HEK293T (cell line): Measurements from ENCODE around the gene SQOR.

Source experiments
- CTCF ChIA-PET: fragments of 350-600 bp; formaldehyde crosslinking; extraction: SDS; loops from one replicate; lab custom pipeline; 2021; ENCODE audit warnings: antibody characterized with exemption, inconsistent platforms; lab: Yijun Ruan, JAX
- POLR2A ChIA-PET: fragments of 350-600 bp; formaldehyde crosslinking; extraction: SDS; loops from one replicate; lab custom pipeline; 2020; ENCODE audit warnings: antibody characterized with exemption, inconsistent platforms; lab: Yijun Ruan, JAX
- DNase-seq: peaks from one replicate; pipeline ENCODE4 v3.0.0; 2012; ENCODE audit warnings: mixed read lengths; ENCODE audit errors: extremely low spot score
- ARNT ChIP-seq: fragments of 450-650 bp; IDR thresholded peaks from 2 replicates; pipeline ENCODE4 v1.6.1; 2017; ENCODE audit warnings: mild to moderate bottlenecking
- BHLHE40 ChIP-seq: fragments of 450-650 bp; IDR thresholded peaks from 2 replicates; pipeline ENCODE4 v1.6.1; 2016; ENCODE audit warnings: mild to moderate bottlenecking, moderate library complexity, borderline replicate concordance
- CTBP1 ChIP-seq: fragments of 450-650 bp; IDR thresholded peaks from 2 replicates; pipeline ENCODE4 v1.6.1; 2016; ENCODE audit warnings: borderline replicate concordance
- ELF4 ChIP-seq: fragments of 450-650 bp; IDR thresholded peaks from 2 replicates; pipeline ENCODE4 v1.6.1; 2017; ENCODE audit warnings: antibody characterized with exemption
- FOXA1 ChIP-seq: fragments of 450-650 bp; IDR thresholded peaks from 2 replicates; pipeline ENCODE4 v1.6.1; 2016; ENCODE audit warnings: mild to moderate bottlenecking
- FOXK2 ChIP-seq: fragments of 450-650 bp; IDR thresholded peaks from 2 replicates; pipeline ENCODE4 v1.6.1; 2016; ENCODE audit warnings: mild to moderate bottlenecking
- FOXM1 ChIP-seq: fragments of 450-650 bp; IDR thresholded peaks from 2 replicates; pipeline ENCODE4 v1.6.1; 2017; ENCODE audit warnings: mild to moderate bottlenecking, borderline replicate concordance
- HDGF ChIP-seq: fragments of 450-650 bp; IDR thresholded peaks from 2 replicates; pipeline ENCODE4 v1.6.1; 2017; ENCODE audit warnings: antibody characterized with exemption, borderline replicate concordance
- L3MBTL2 ChIP-seq: fragments of 450-650 bp; conservative IDR thresholded peaks from 2 replicates; pipeline ENCODE4 v1.6.1; 2016; ENCODE audit warnings: mild to moderate bottlenecking
- LEF1 ChIP-seq: fragments of 450-650 bp; IDR thresholded peaks from 2 replicates; pipeline ENCODE4 v1.6.1; 2017; ENCODE audit warnings: mild to moderate bottlenecking, borderline replicate concordance
- NFRKB ChIP-seq: fragments of 450-650 bp; IDR thresholded peaks from 2 replicates; pipeline ENCODE4 v1.6.1; 2016; ENCODE audit warnings: mild to moderate bottlenecking, moderate library complexity
- SP1 ChIP-seq: fragments of 450-650 bp; IDR thresholded peaks from 2 replicates; pipeline ENCODE4 v1.6.1; 2017
- SUZ12 ChIP-seq: fragments of 450-650 bp; IDR thresholded peaks from 2 replicates; pipeline ENCODE4 v1.6.1; 2016; ENCODE audit warnings: mild to moderate bottlenecking
- TARDBP ChIP-seq: fragments of 450-650 bp; IDR thresholded peaks from 2 replicates; pipeline ENCODE4 v1.6.1; 2016
- ZNF384 ChIP-seq: fragments of 450-650 bp; IDR thresholded peaks from 2 replicates; pipeline ENCODE4 v1.6.1; 2016
- TF ChIP-seq, protein P1 (sequence below): fragments of 450-650 bp; IDR thresholded peaks from 2 replicates; pipeline ENCODE4 v1.6.1; 2016

The SQOR gene

DNA sequence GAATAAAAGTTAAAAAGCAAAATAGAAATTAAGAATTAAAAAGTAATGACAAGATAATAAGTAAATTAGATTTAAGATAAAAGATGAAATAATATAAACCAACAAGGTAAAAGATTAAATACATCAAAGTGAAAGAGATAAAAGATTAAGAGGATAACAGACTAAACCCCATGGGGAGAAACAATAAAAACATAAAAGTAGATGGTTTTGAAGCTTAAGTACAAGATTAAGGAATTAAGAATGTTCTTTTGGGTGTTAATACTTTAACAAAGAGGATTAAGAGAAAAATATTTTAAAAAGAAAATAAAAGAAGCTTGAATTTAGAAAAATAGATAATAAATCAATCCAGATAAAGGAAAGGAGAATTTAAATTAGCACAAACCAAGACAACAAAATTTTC lies 85.4 kb downstream of the SQOR start:
- ChIA-PET POLR2A (no interaction called here), CTCF (no interaction called here)
- TF ChIP-seq FOXK2 = no peak
- TF ChIP-seq SUZ12 = no peak
- TF ChIP-seq FOXM1 = no peak
- TF ChIP-seq CTBP1 = no peak
- no peak for TF ChIP-seq FOXA1
- TF ChIP-seq SP1 = no peak
- TF ChIP-seq ELF4 = no peak
- no peak for TF ChIP-seq BHLHE40
- TF ChIP-seq, protein P1, sequence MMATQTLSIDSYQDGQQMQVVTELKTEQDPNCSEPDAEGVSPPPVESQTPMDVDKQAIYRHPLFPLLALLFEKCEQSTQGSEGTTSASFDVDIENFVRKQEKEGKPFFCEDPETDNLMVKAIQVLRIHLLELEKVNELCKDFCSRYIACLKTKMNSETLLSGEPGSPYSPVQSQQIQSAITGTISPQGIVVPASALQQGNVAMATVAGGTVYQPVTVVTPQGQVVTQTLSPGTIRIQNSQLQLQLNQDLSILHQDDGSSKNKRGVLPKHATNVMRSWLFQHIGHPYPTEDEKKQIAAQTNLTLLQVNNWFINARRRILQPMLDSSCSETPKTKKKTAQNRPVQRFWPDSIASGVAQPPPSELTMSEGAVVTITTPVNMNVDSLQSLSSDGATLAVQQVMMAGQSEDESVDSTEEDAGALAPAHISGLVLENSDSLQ = no peak
- TF ChIP-seq ZNF384 = no peak
- no peak for TF ChIP-seq ARNT
- TF ChIP-seq NFRKB = no peak
- no peak for TF ChIP-seq LEF1
- no peak for TF ChIP-seq L3MBTL2
- no peak for TF ChIP-seq TARDBP
- TF ChIP-seq HDGF = no peak
- no peak for DNase-seq

DNA sequence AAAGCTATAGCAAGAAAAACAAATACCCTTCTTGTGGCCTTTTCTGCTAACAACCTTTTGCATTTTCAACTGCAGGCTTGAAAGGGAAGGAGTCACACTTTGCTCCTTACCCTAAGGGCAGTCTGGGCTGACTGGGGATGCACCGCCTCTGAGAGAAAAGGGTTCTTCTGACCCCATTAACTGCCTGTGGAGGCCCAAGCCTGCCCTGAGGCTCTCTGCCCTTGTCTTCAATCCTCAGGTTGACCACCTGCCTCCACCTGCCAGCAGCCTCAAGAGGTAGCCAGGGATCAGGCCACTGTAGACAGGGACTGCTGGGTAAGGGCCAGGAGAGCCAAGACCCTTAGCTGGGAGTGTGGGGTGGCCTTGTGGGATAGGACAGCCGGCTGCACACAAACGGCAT lies 93.8 kb downstream of the SQOR start:
- POLR2A ChIA-PET = no interaction called here
- CTCF ChIA-PET = interaction anchor here (0.6 kb wide), 1 partner anchor 67 kb away, joined by 3 read pairs; no protein-coding TSS in a partner anchor
- DNase-seq = no peak
- no peak for TF ChIP-seq HDGF

DNA sequence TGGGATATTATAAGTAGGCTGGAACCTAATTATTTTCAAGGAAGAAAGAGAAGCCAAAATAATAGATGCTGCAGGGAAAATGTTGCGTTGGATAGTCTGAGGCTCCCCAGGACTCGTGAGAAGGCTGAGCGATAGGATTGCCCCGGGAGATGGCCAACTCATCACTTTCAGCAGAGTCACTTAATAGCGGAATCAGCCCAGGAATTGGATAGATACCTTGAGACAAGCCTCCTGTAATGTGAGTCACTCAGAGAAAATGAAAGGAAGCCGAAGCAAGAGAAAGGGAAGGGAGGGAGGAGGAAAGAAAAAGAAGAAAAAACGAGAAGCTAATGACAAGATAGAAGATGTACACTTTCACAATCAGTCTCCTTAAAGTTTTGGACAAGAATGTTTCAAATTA lies 94.3 kb downstream of the SQOR start:
- ChIA-PET CTCF (interaction anchor here (0.6 kb wide), 1 partner anchor 67 kb away, joined by 3 read pairs; no protein-coding TSS in a partner anchor), POLR2A (no interaction called here)
- no peak for DNase-seq
- TF ChIP-seq TARDBP = no peak
- no peak for TF ChIP-seq SUZ12
- TF ChIP-seq FOXM1 = no peak
- TF ChIP-seq FOXK2 = no peak
- no peak for TF ChIP-seq L3MBTL2
- TF ChIP-seq BHLHE40 = no peak
- no peak for TF ChIP-seq ARNT
- TF ChIP-seq ZNF384 = no peak
- no peak for TF ChIP-seq NFRKB
- TF ChIP-seq, protein P1 = no peak
- no peak for TF ChIP-seq LEF1
- TF ChIP-seq CTBP1 = no peak
- no peak for TF ChIP-seq SP1
- TF ChIP-seq HDGF = no peak
- no peak for TF ChIP-seq FOXA1
- TF ChIP-seq ELF4 = no peak

DNA sequence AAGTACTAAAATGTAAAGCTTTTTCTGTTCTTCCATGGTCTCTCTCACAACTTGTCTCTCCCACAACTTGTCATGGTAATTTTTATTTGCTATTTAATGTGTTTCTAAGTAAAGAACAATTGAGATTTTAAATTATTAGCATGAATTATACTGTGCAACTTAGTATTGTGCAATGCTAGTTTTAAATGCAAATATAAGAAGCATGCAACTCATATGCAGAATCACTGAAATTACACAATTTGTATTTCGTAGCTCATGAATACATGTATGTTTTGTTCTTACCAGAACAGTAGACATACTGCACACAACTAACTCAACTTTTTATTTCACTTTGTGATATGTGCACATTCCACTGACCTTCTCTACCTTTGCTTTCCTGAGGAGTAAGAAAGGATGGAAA lies 96.5 kb downstream of the SQOR start:
- ChIA-PET CTCF (no interaction called here), POLR2A (no interaction called here)
- DNase-seq = no peak

DNA sequence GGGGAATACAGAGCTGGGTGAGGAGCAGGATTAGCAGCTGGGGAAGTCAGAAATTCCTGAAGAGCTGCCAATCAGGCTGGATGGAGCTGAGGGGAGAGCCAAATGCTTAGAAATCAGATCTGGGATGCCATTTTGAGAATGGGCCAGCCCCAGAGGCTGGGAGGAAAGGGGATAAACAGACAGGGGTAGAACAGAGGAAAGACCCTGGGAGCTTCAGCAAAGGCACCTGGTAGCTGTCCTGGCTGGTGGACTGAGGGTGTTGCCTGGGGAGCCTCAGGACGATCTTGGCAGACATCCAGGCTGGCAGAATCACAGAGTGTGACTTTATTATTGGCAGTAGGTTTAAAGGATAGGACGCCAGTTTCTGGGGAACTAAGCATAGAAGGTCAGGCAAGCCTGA lies 97.8 kb downstream of the SQOR start:
- DNase-seq = no peak
- no peak for TF ChIP-seq FOXA1
- no peak for TF ChIP-seq FOXK2
- no peak for TF ChIP-seq L3MBTL2
- TF ChIP-seq LEF1 = no peak
- TF ChIP-seq HDGF = no peak
- no peak for TF ChIP-seq SP1
- no peak for TF ChIP-seq NFRKB
- no peak for TF ChIP-seq ELF4
- no peak for TF ChIP-seq BHLHE40
- TF ChIP-seq, protein P1 = no peak
- TF ChIP-seq ZNF384 = no peak
- TF ChIP-seq SUZ12 = no peak
- POLR2A ChIA-PET = no interaction called here
- CTCF ChIA-PET = interaction anchor here (0.5 to 1.5 kb wide), 2 partner anchors 27 to 220 kb away, joined by 3 to 5 read pairs; no protein-coding TSS in a partner anchor

More for the DNA sequence above, 96.5 kb downstream of the SQOR start:
- TF ChIP-seq, protein P1 = no peak
- TF ChIP-seq FOXK2 = no peak
- TF ChIP-seq NFRKB = no peak
- no peak for TF ChIP-seq ZNF384
- TF ChIP-seq ELF4 = no peak
- TF ChIP-seq LEF1 = no peak
- no peak for TF ChIP-seq SP1
- TF ChIP-seq BHLHE40 = no peak
- no peak for TF ChIP-seq L3MBTL2
- no peak for TF ChIP-seq SUZ12

DNA sequence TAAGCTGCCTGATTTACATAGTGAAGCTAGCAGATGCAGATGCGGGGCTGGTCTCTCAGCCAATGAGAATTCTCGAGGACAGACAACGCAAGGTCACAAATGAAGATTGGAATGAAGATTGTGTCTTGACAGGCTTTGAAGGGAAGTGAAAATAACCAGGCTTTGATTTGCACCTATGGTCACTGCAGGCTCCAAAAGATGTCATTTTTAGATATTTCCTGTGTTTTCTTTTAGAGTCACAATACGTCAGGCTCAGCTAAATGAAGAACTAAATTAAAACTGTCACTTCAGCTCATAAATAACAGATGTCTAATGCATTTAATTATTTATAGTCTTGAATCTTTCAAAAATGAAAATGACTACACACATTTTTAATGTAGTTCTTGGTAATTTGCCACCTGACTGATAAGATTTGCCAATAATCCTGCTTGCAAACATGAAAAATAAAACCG lies 99.5 kb downstream of the SQOR start:
- DNase-seq = no peak
- ChIA-PET POLR2A (no interaction called here), CTCF (no interaction called here)
- TF ChIP-seq LEF1 (no peak), ARNT (no peak), HDGF (no peak), TARDBP (no peak), FOXM1 (no peak), L3MBTL2 (no peak), BHLHE40 (no peak), ELF4 (no peak), SUZ12 (no peak), FOXK2 (no peak), FOXA1 (no peak), SP1 (no peak), NFRKB (no peak), CTBP1 (no peak), ZNF384 (no peak)
- TF ChIP-seq, protein P1 = no peak
